GM21367 (cell line): ENCODE data around the gene ENO2.
A peak's percentile ranks its signal among the peaks of the same experiment; 100 is the strongest.

ENCODE experiments used
- ATAC-seq: cut with Tn5 transposase; IDR thresholded peaks from one replicate; pipeline ENCODE4 v1.9.1; 2021; ENCODE audit not compliant: unreplicated experiment

The ENO2 gene

GRCh38 chr12:6946920-6947374 is 32.6 kb downstream of the ENO2 start:
- no peak for ATAC-seq

- no peak for ATAC-seq
Measured at GRCh38 chr12:6947615-6948014, 33.2 kb downstream of the ENO2 start.

- no peak for ATAC-seq
Measured at GRCh38 chr12:6948873-6949594, 34.7 kb downstream of the ENO2 start.

- ATAC-seq: no peak
Measured at GRCh38 chr12:6950401-6950801, 36.0 kb downstream of the ENO2 start.

- ATAC-seq: no peak
Measured at GRCh38 chr12:6950811-6951540, 36.6 kb downstream of the ENO2 start, which contains the start of gene PTPN6. PTPN6 (plus strand) TSS chr12:6951356; CDS start chr12:6951513, 157 bp downstream.

GRCh38 chr12:6951551-6952120 is 37.3 kb downstream of the ENO2 start:
- ATAC-seq: no peak

- ATAC-seq: no peak
Measured at GRCh38 chr12:6952121-6952862, 37.9 kb downstream of the ENO2 start.

GRCh38 chr12:6952863-6953441 is 38.6 kb downstream of the ENO2 start:
- ATAC-seq: no peak

GRCh38 chr12:6953442-6954315 is 39.3 kb downstream of the ENO2 start:
- peak; percentile 34 for ATAC-seq

- ATAC-seq: no peak
Measured at GRCh38 chr12:6954316-6955107, 40.1 kb downstream of the ENO2 start.

- no peak for ATAC-seq
Measured at GRCh38 chr12:6955108-6956020, 41.0 kb downstream of the ENO2 start.

- ATAC-seq: no peak
Measured at GRCh38 chr12:6956021-6956727, 41.8 kb downstream of the ENO2 start.

GRCh38 chr12:6957151-6957701 is 42.8 kb downstream of the ENO2 start:
- no peak for ATAC-seq

GRCh38 chr12:6957741-6958608 is 43.6 kb downstream of the ENO2 start:
- no peak for ATAC-seq

- ATAC-seq: no peak
Measured at GRCh38 chr12:6958609-6959057, 44.3 kb downstream of the ENO2 start.
